ENCODE results near the gene PTPRQ.

The PTPRQ gene

DNA sequence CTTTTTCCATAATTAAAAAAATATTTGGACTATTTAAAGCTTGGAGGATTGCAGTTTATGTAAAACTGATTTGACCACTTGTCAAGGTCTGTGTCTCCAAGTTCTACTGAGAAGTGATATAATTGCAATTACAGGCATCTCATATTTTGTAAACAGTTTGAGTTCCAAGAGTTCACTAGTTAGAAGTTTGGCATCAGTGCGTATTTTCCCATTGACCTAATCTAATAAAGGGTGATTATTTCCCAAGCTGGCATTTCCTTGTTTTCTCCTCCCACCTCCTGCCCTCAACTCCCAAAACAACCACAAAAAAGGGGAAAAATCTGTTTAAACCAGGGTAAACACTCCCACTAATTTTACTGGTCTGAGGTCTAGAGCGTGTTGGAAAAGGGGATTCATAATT, 260.4 kb downstream of the PTPRQ start:
- ATAC-seq (no peak), DNase-seq (no peak)

DNA sequence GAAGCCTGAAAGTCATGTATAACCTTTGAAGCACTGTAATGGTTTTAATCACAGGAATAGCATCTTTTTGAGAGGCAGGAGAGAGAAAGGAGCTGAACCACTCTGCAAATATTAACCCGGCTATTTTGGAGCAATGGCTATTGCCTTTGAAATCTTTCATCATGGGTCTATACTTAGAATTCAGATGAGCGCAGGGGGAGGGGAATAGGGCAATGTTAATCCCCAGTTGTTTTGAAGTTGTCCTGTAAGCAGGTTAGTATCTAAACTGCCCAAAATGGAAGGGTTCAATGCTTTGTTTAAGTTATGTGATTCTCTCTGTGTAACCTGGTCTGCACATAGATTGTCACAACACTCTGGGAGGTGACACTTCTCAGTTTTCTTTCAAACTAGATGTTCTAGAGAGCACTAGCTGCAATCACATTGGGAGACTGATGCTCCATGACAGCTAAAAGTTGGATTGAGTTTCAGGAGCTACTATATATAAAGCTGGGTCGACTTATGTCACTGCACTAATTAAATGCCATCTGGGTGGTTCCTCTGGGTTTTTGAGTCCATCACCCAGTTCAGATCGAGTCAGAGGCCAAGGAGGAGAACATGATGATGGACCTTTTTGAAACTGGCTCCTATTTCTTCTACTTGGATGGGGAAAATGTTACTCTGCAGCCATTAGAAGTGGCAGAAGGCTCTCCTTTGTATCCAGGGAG, 263.2 kb downstream of the PTPRQ start, which contains the start of gene MYF6:
Gene MYF6 (plus strand): TSS at position 509 of the 704 bp plus-strand sequence. CDS start 86 bp downstream, at position 595.
- DNase-seq = no peak
- ATAC-seq = no peak

DNA sequence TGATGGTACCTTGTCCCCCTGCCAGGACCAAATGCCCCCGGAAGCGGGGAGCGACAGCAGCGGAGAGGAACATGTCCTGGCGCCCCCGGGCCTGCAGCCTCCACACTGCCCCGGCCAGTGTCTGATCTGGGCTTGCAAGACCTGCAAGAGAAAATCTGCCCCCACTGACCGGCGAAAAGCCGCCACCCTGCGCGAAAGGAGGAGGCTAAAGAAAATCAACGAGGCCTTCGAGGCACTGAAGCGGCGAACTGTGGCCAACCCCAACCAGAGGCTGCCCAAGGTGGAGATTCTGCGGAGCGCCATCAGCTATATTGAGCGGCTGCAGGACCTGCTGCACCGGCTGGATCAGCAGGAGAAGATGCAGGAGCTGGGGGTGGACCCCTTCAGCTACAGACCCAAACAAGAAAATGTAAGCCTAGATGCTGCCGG, 263.8 kb downstream of the PTPRQ start:
- DNase-seq (no peak), ATAC-seq (no peak)

DNA sequence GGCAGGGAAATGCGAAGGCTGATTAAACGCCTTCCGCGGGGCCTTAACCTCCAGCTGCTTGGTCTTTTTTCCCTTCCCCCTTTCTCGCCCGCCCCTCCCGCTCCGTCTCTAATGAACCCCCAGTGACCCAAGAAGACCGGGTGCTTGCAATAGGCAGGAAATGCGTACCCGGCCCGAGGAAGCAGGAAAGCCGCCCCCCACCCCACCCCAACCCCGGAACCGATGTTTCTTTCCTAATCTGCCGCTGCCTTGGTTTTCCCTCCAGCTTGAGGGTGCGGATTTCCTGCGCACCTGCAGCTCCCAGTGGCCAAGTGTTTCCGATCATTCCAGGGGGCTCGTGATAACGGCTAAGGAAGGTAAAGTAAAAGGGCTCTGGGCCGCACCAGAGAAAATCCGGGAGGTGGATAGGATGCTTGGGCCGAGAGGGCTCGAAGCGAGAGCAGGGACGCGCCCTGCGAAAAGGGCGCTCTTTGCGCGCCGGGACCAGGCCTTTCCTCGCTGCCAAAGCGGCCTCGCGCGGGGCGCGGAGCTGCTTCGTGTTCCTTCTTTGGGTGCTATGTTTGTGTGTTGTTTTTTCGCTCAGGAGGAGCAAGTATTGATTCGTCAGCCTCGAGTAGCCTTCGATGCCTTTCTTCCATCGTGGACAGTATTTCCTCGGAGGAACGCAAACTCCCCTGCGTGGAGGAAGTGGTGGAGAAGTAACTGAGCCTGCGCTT, 264.4 kb downstream of the PTPRQ start:
- DNase-seq (no peak), ATAC-seq (no peak)

DNA sequence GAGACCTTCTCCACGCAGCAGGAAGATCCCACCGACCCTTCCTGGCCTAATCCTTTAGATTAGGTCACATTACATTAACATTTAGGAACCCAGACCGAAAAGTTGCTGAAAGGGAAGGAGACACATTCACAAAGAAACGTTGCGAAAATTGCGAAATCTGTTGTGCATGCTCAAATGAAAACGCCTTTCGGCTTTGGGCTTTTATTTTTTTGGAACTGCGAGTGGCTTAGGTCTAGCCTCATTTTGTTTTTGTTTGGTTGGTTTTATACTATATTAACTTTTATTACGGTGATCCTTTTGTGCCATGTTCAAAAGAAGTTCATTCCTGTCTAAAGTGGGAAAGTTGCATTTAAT, 264.9 kb downstream of the PTPRQ start:
- DNase-seq (no peak), ATAC-seq (no peak)

DNA sequence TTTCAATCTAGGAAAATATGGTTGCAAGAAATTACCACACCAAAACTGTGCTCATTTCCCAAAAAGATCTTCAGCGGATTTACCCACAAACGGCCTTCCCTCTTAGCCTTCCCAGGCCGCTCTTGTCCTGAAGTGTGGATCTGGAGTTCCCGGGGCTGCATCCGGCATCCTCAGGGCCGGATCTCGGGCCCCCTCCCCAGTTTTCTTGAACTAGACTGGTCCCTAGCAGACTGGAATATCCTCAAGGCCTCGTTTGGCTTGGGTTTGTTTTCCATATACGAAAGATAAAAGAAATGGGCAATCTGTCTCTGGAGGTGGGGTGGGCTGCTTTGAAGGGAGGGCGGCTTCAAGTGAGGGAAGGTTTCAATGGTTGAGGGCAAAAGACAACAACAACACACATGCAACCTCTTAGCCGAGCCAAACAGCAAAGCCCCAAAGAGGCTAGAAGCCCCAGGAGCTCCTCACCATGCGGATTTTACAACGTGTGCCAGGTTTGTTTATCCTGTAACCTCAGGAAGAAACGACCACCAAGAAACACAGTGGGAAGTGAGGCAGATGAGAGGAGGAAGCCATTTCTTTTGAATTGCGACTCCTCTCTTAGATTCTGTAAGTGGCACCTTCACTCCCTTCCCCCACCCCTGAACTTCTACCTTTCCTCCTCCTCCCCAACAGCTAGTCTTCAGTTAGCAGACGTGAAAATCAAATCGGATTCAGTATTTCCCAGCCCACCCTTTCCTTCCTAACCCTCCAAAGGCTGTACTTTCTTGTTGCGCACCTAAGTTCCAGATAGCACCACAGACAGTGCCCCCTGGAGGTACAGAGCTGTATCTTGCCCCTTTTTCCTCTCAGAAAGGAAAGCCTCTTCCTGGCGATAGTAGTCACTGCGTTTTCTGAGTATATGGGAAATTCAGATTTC, 266.0 kb downstream of the PTPRQ start:
- DNase-seq = no peak
- no peak for ATAC-seq

DNA sequence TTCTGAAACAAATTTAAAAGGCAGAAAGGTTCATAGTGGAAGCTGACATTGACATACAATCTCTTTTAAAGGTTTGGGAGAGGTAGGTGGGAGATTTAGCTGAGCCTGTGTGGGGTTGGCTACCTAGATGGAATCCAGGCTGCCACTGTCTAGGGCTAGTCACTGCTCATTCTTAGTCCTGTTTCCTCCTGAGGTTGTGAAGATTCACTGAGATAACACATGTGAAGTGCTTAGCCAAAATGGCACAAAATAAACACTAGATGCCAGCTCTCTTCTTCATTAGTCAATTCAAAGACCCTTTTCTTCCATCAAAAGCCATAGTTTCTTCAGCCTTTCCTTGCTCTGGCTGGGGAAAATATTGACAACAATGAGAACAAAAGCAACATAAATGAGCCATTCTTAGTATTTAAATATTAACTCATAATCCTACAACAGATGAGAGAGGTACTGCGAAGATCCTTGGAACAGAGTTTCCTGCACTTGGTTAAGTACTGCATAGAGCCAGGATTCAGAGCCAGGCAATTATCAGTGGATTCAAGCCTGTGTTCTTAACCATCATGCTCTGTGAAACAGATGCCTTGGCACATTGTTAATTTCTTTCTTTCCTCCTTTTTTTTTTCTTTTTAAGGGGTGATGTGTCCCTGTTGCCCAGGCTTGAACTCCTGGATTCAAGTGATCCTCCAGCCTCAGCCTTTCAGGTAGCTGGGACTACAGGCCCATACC, 266.9 kb downstream of the PTPRQ start:
- ATAC-seq = no peak
- DNase-seq = no peak

DNA sequence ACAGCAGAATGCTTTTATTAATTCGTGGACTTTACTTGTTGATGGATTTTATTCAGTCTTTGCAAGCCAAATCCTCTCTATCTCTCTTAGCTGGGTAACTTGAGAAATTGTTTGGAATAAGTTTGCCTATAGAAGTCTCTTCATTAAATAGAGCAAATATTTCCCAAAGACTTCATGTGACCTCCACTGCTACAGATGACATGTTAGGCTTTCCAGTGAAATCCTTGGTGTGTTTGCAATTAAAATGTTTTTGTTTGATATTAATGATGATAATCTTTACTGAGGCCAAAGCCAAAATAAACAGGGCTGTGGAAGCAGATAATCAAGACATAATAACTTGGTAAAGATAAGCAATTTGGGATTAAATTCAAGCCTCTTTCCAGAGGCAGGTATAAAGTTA, 267.8 kb downstream of the PTPRQ start:
- ATAC-seq (no peak), DNase-seq (no peak)

DNA sequence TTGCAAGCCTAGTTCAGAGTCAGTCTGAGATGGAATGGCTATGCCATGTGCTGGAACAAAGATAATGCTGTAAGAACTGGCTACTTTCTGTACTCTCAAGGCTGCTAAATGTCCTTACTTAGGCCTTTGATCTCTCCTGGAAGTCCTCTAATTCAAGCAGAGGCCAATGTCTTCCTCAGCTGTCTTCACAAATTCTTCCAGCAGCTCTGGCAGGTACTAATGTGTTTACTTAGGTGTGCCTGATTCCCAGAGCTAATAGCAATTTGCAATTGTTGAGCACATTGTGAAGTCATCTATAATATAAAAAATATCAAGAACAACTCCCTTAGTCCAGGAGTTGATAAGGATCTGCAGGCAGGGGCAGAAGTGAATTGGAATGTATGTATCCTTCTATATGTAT, 268.8 kb downstream of the PTPRQ start:
- ATAC-seq (no peak), DNase-seq (no peak)

DNA sequence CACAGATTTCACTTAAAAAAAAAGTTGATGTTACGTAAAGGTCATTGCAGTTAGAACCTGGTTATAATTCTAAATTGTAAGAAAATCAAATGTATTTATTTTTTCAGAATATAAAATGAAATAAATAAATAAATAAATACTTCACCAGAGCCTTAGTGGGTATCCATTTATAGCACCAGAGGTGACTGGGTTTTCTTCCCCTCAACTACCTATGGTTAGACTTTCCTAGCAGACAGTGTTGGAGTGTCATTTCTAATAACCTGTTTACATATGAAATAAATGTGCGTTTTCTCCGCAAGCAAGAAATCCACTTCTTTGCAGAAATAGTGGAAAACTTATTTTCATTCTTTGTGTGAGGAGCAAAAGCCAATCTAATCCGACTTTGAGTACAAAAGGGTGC, 269.4 kb downstream of the PTPRQ start:
- DNase-seq = no peak
- no peak for ATAC-seq

DNA sequence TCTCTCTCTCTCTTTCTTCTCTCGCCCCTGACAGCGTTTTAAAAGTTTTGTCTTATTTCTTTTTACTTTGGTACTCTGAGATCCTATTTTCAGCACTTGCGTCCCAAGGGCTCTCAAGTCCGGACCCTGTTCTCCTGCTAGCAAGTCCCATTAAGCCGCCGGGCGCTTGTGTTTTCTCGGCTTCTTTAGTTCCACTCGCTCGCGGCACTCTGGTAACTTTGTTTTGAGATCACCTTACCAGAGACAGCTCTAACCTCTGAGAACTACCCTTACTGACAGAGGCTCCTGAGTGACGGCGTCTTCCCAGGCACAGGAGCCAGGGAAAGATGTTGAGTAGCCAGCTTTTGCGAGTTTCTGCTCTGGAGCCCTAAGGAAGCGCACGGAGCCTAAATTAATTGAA, 270.0 kb downstream of the PTPRQ start:
- ATAC-seq = no peak
- DNase-seq = no peak

DNA sequence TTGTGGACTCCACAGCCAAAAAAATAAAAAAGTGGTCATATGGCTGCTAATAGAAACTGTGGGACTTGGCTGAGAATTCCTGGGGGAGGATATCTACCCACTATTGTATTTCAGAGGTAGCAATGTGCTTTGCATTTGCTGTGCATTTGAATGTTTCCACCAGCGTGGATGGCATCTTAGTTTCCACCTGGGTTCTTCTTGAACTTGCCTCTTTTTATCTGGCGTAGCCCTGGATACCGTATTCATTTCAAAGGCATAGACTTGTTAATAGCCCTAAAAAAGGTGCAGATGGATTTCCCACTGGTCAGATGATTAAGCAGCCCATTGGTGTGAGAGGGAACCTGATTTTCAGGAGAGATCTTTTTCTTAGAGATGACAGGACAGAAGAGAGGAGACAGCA, 270.8 kb downstream of the PTPRQ start:
- ATAC-seq = no peak
- no peak for DNase-seq

DNA sequence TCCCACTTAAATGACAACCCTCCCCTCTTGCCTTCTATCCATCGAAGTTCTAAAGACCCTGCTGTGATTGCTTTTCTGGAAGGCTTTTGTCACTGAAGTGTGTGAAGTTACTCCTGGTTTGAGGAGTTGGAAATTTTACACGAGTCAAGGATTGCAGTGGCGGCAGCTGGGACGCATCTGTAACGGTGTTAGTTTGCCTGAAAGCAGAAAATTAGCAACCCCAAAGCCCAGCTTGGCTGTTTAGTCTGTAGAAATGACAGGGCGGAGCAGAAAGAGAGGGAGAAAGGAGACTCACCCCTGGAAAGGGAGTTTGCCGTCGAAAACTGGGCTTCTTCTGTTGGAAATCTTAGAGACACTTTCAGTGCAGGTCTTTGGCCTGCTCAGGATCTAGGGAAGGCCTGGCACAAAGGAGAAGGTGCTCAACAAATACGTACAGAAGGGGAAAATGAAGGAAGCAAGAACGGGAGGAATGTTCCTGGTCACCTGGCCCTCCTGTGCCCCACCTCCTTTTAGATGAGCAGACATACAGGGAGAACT, 271.7 kb downstream of the PTPRQ start:
- no peak for ATAC-seq
- no peak for DNase-seq

DNA sequence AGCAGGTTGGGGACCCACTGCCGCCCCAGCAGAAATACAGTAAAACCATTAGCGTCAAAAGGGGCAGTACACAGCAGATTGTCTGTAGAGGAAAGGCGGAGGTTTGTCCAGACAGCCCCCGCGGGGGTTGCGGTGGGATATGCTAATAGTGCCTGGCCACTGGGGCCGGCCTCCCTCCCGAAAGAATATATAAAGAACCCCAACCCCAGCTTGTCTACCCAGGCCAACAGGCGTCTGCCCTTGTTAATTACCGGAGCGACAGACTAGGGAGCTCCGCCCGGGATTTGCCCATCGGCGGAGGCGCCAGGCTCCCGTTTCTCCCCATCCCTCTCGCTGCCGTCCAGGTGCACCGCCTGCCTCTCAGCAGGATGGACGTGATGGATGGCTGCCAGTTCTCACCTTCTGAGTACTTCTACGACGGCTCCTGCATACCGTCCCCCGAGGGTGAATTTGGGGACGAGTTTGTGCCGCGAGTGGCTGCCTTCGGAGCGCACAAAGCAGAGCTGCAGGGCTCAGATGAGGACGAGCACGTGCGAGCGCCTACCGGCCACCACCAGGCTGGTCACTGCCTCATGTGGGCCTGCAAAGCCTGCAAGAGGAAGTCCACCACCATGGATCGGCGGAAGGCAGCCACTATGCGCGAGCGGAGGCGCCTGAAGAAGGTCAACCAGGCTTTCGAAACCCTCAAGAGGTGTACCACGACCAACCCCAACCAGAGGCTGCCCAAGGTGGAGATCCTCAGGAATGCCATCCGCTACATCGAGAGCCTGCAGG, 272.8 kb downstream of the PTPRQ start, which contains the start of gene MYF5:
Gene MYF5 (plus strand): TSS at position 217 of the 774 bp plus-strand sequence. CDS start 152 bp downstream, at position 369.
- DNase-seq (no peak), ATAC-seq (peak; percentile 28)

DNA sequence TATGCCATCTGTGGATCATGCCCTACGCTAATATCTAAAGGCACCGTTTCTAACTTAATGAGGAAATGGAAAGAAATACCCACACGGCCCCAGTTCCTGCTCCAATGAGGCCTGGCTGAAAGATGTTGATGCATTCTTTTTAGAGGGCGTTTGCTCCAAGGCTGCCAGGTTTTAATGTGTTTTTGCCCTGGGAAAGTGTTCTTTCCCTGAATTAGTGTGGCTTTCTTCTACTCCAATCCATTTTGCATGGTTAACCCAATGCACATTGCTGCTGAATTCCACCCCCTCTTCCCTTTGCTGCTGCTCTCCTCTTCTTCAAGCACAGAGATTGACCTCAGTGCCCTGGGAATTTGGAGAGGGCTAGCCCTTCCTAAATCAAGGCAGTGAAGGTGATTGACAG, 273.8 kb downstream of the PTPRQ start:
- ATAC-seq (no peak), DNase-seq (no peak)

DNA sequence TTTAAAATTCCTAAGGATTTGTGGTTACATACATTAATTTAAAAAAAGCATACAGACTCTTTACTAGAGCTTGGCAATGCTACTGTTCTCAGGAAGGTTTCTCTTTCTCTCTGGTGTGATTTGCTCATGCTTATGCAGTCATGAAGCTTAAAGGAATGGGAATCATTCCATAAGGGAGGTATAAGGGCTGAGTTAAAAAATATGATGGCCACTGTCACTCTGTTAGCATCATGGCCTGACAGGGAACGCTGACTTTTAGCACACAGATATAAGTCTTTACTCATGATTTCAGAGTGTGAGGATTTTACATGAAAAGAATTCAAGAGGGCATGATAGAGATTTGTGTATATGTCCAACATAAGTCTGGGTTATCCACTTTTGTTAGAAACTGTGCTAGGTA, 276.5 kb downstream of the PTPRQ start:
- no peak for DNase-seq
- ATAC-seq = no peak

DNA sequence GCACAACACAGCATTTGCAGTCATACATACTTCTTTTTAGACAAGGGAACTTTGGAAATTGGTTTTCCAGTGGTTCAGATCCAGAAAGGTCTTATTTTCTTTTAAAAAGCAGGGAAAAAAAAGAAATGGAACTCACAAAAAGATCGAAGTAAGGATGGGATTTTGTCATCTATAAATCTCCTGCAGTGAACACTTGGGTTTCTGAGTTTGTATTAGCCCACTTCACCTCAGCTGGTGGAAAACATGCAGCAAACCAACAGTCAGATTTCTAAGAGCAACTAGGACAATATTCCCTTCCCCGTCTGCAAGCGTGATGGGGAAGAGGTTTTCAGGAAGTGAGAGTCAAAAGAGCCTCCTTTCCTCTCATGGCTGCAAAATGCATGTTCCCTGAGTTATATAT, 277.3 kb downstream of the PTPRQ start:
- no peak for DNase-seq
- no peak for ATAC-seq
